Upper lobe of left lung (tissue), 4 donors: ENCODE results near the gene SLC8B1.

Experiments used
- CTCF ChIP-seq, 6 experiments: fragments of 450-650 bp in 4 of 6; fragments of 200-600 bp in 2 of 6; sonication (generic) in 2 of 6; IDR thresholded peaks; one replicate each; pipeline ENCODE4 v1.5.1; 2016 to 2019; ENCODE audit warnings: antibody characterized with exemption in 6 of 6
- EP300 ChIP-seq, 4 donors: sonication (generic); formaldehyde crosslinking; IDR thresholded peaks; one replicate each; pipeline ENCODE4 v1.5.1; 2017; ENCODE audit warnings: antibody characterized with exemption in 4 of 4, control low read depth in 2 of 4
- POLR2A ChIP-seq, 4 donors: fragments of 450-650 bp; IDR thresholded peaks; one replicate each; pipeline ENCODE4 v1.5.1; 2016 to 2017; ENCODE audit warnings: antibody characterized with exemption in 4 of 4, mild to moderate bottlenecking in 2 of 4
- POLR2AphosphoS5 ChIP-seq, 2 donors: sonication (generic); formaldehyde crosslinking; IDR thresholded peaks; one replicate each; pipeline ENCODE4 v1.5.1; 2017; ENCODE audit warnings: antibody characterized with exemption in 2 of 2

DNA sequence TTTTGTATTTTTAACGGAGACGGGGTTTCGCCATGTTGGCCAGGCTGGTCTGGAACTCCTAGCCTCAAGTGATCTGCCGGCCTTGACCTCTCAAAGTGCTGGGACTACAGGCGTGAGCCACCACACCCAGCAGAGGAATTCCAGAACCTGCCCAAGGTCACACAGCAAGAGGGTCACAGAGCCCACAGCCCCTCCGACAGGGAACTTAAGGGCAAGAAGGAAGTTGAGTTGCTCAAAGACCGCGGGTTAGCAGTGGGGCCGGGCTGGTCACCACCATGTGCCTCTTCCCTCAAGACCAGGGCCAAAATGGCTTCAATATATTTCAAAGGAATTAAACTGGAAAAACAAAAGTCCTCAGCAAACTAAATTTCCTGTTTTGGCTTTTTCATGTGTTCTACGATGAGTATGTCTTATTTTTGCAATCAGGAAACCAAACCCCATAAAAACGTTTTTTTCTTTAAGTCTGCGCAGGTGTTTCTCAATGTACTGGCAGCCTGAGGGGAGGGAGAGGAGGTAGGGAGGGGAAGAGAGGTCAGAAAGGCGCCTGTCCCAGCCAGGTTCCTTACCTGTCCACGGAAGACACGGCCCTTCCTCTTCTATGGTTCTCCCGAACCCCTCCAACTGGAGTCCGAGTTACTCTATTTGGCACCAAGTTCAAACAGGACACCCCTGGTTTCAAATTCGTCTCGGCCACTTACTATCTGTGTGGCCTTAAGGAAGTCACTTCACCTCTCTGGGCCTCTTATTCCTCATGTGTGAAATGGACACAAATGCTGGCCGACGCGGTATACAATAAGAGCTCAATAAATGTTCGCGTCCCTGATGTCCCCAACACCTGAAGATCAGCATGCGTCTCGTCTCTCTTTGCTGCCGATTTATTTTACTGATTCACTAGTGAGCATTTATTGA, 778 bp downstream of the SLC8B1 start:
- TF ChIP-seq CTCF (IDR thresholded peaks at IDR 0.05) (no peak), POLR2A (IDR thresholded peaks at IDR 0.05) (peak in 1 of 4 donors; percentile 44), EP300 (IDR thresholded peaks at IDR 0.05) (no peak), POLR2AphosphoS5 (IDR thresholded peaks at IDR 0.05) (no peak)
